Breast epithelium (tissue), 3 donors: ENCODE results near the gene SYNE2.

Source experiments
- POLR2A ChIP-seq: fragments of 450-650 bp; IDR thresholded peaks from one replicate; pipeline ENCODE4 v1.6.1; 2016; ENCODE audit warnings: antibody characterized with exemption, mild to moderate bottlenecking, moderate library complexity
- POLR2AphosphoS5 ChIP-seq, 3 donors: sonication (generic); formaldehyde crosslinking; IDR thresholded peaks; one replicate each; pipeline ENCODE4 v1.6.1; 2017; ENCODE audit warnings: antibody characterized with exemption in 3 of 3
- TF ChIP-seq, protein P1 (sequence below), 3 donors: fragments of 450-650 bp; IDR thresholded peaks; one replicate each; pipeline ENCODE4 v1.5.1; 2016 to 2017; ENCODE audit warnings: antibody characterized with exemption in 3 of 3, mild to moderate bottlenecking in 3 of 3, moderate library complexity in 3 of 3

DNA sequence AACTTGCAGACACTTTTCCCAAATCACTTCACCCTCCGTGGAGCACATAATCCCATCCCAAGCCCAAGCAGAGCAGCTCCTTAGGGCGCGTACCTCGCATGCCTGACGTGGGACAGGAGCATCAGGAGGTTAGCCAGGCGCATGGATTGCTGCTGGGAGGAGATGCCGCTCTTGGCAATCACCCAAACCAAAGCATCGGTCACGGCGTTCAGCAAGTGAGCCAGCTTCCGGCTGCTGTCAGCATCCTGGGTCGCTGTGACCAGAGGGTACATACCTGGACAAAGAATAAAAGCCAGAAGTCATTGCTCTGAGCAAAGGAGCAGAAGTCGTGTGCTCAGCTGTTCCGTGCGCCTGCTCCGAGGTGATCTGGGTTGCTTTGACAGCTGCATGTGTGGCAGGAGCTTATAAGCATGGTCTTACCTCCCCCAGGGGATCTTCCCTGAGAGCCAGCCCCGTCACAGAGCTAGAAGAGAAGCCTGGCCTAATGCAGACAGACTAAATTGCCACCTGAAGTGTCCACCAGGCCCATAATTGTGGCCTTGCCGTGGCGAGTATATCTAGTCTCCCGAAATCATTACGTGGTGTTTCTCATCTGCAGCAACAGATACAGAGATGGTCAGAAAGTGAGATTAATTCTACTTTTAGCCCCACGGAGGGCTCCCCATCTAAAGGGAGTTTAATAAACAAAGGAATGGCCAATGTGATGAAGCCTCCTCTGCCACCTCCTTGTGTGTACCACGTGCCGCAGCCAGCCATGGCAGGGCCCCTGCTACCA lies 382.3 kb downstream of the SYNE2 start:
- TF ChIP-seq, protein P1, sequence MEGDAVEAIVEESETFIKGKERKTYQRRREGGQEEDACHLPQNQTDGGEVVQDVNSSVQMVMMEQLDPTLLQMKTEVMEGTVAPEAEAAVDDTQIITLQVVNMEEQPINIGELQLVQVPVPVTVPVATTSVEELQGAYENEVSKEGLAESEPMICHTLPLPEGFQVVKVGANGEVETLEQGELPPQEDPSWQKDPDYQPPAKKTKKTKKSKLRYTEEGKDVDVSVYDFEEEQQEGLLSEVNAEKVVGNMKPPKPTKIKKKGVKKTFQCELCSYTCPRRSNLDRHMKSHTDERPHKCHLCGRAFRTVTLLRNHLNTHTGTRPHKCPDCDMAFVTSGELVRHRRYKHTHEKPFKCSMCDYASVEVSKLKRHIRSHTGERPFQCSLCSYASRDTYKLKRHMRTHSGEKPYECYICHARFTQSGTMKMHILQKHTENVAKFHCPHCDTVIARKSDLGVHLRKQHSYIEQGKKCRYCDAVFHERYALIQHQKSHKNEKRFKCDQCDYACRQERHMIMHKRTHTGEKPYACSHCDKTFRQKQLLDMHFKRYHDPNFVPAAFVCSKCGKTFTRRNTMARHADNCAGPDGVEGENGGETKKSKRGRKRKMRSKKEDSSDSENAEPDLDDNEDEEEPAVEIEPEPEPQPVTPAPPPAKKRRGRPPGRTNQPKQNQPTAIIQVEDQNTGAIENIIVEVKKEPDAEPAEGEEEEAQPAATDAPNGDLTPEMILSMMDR (IDR thresholded peaks at IDR 0.05), result no peak
- TF ChIP-seq POLR2A, result no peak
- no peak for TF ChIP-seq POLR2AphosphoS5 (IDR thresholded peaks at IDR 0.05)
